Skin of body (tissue), 2 donors: Measurements from ENCODE around the gene SCN8A. TPM values are rescaled to one million over a fixed set of nuclear protein-coding genes. Genes with fewer than 3 reads are reported as not detected.
"Not testable (repeated sequence)": the region's sequence is repeated elsewhere in the genome, so short reads cannot be mapped to it uniquely, and the experiment has no call there.

ENCODE experiments used
- DNase-seq: peaks from one replicate; lab custom pipeline; 2025; lab: John Stamatoyannopoulos, UW
- total RNA-seq: library from RNA; depleted of rRNA; stranded (reverse); fragments of >200 nt; gene quantifications from one replicate; pipeline ENCODE4 v1.2.3, GENCODE V29; 2014

The SCN8A gene
- total RNA-seq, 1 donor from 2014 or later: 4.1 TPM

GRCh38 chr12:51760231-51760630, 169.2 kb downstream of the SCN8A start:
- DNase-seq: no peak

GRCh38 chr12:51763743-51764142, 172.7 kb downstream of the SCN8A start:
- DNase-seq: no peak

GRCh38 chr12:51766067-51766676, 175.1 kb downstream of the SCN8A start:
- no peak for DNase-seq

GRCh38 chr12:51771008-51771407, 180.0 kb downstream of the SCN8A start:
- no peak for DNase-seq

- DNase-seq: no peak
Observed at GRCh38 chr12:51773145-51773869, 182.3 kb downstream of the SCN8A start.

- DNase-seq: no peak
Observed at GRCh38 chr12:51774933-51775332, 183.9 kb downstream of the SCN8A start.

GRCh38 chr12:51777457-51777856, 186.4 kb downstream of the SCN8A start:
- DNase-seq: no peak

GRCh38 chr12:51777973-51778372, 186.9 kb downstream of the SCN8A start:
- DNase-seq: no peak

- DNase-seq: no peak
Observed at GRCh38 chr12:51779876-51780275, 188.8 kb downstream of the SCN8A start.

GRCh38 chr12:51784688-51785087, 193.7 kb downstream of the SCN8A start:
- no peak for DNase-seq

GRCh38 chr12:51785906-51786305, 194.9 kb downstream of the SCN8A start:
- no peak for DNase-seq

GRCh38 chr12:51788876-51789275, 197.8 kb downstream of the SCN8A start:
- no peak for DNase-seq

- DNase-seq: no peak
Observed at GRCh38 chr12:51792417-51792816, 201.4 kb downstream of the SCN8A start.

GRCh38 chr12:51793201-51793600, 202.2 kb downstream of the SCN8A start:
- DNase-seq: no peak

- no peak for DNase-seq
Observed at GRCh38 chr12:51797301-51797700, 206.3 kb downstream of the SCN8A start.

- DNase-seq: not testable (repeated sequence)
Observed at GRCh38 chr12:51798051-51798450, 207.0 kb downstream of the SCN8A start.

GRCh38 chr12:51798501-51798900, 207.5 kb downstream of the SCN8A start:
- DNase-seq: no peak

- no peak for DNase-seq
Observed at GRCh38 chr12:51801027-51801426, 210.0 kb downstream of the SCN8A start.

- DNase-seq: no peak
Observed at GRCh38 chr12:51806896-51807295, 215.9 kb downstream of the SCN8A start.

- DNase-seq: no peak
Observed at GRCh38 chr12:51809193-51809592, 218.2 kb downstream of the SCN8A start.

GRCh38 chr12:51811203-51812202, 220.5 kb downstream of the SCN8A start:
- DNase-seq: no peak

- DNase-seq: no peak
Observed at GRCh38 chr12:51812871-51813270, 221.8 kb downstream of the SCN8A start.
